Sigmoid colon (tissue), 4 donors: ENCODE data around the gene VDAC1.

Experiments used
- POLR2A ChIP-seq, 2 donors: fragments of 450-650 bp; IDR thresholded peaks; one replicate each; pipeline ENCODE4 v1.6.1; 2016; ENCODE audit warnings: antibody characterized with exemption in 2 of 2, mild to moderate bottlenecking in 2 of 2, moderate library complexity in 2 of 2
- POLR2AphosphoS5 ChIP-seq, 4 donors: sonication (generic); formaldehyde crosslinking; IDR thresholded peaks; one replicate each; pipeline ENCODE4 v1.6.1; 2017; ENCODE audit warnings: antibody characterized with exemption in 4 of 4
- TF ChIP-seq, protein P1 (sequence below), 4 experiments: fragments of 450-650 bp in 3 of 4; fragments of 200-600 bp in 1 of 4; IDR thresholded peaks; one replicate each; pipeline ENCODE4 v1.5.1; 2016 to 2019; ENCODE audit warnings: antibody characterized with exemption in 4 of 4, mild to moderate bottlenecking in 3 of 4, moderate library complexity in 2 of 4

DNA sequence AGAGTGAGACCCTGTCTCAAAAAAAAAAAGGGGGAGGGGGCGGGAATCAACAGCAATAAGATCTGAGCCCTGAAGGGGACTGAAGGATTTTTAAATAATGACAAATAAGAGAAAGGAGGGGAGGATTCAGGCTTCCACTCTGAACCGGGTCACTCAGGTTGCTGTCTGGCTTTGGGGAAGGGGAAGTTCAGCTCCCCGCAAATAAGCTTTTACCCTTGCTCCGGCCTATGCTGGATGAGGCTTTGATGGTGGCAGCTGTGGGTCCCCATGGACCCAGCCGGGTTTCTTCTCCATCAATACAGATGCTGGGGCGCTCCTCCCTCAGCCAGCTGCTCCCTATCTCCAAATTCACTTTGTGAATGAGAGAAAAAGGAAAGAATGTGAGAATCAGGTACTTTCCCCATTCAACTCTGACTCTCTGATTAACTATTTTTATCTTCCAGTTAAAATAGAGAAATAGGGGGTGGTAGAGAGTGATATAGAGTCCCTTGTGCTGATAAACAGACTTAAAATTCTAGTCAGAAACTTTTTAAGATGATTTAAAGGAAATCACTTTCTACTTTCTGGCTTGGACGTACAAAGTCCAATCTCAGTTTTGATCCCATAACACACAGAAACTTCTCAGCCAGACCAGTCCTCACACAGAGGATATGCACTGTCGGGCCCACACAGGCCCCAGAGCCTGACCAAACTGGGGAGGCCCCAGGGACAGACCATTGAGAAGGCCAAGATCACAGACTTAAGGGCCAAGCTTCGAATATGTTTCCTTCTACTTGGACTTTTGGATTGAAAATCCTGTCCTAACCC, 76.0 kb downstream of the VDAC1 start:
- TF ChIP-seq POLR2A (IDR thresholded peaks at IDR 0.05) = no peak
- TF ChIP-seq, protein P1, sequence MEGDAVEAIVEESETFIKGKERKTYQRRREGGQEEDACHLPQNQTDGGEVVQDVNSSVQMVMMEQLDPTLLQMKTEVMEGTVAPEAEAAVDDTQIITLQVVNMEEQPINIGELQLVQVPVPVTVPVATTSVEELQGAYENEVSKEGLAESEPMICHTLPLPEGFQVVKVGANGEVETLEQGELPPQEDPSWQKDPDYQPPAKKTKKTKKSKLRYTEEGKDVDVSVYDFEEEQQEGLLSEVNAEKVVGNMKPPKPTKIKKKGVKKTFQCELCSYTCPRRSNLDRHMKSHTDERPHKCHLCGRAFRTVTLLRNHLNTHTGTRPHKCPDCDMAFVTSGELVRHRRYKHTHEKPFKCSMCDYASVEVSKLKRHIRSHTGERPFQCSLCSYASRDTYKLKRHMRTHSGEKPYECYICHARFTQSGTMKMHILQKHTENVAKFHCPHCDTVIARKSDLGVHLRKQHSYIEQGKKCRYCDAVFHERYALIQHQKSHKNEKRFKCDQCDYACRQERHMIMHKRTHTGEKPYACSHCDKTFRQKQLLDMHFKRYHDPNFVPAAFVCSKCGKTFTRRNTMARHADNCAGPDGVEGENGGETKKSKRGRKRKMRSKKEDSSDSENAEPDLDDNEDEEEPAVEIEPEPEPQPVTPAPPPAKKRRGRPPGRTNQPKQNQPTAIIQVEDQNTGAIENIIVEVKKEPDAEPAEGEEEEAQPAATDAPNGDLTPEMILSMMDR (IDR thresholded peaks at IDR 0.05) = no peak
- no peak for TF ChIP-seq POLR2AphosphoS5 (IDR thresholded peaks at IDR 0.05)
